ENCODE results near the gene MARS1. TPM values are rescaled to one million over a fixed set of nuclear protein-coding genes. Genes with fewer than 3 reads are reported as not detected.
"Not testable (repeated sequence)": the region's sequence is repeated elsewhere in the genome, so short reads cannot be mapped to it uniquely, and the experiment has no call there.

Gene MARS1
- total and polyA plus RNA-seq, 2 donors (not counting 1 experiment from before 2014, with no cell fraction given), result 89.9 to 352 TPM

DNA sequence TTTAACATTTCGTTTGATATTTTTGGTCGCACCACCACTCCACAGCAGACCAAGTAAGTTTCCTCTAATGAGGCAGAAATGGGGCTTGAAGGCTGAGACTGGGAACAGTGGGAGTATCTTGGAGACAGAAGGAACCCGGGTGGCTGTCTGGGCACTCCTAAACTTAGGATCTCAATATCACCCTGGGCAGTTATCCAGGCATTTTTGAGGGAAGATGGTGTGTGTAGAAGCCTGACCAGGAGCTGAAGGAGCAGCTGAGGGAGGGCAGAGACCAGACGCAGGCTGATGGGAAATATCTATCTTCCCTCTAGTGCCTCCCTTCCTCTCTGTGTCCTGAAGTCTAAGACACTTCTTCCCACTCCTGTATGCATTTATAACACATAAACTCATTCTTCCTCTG lies 10.7 kb downstream of the MARS1 start:
- Histone ChIP-seq H2AFZ (ENCODE audit: low read length) (no peak overlapping the region), H3K4me3 (replicated peaks in 1 of 4; ENCODE audit: control extremely low read depth in 1 of 4, insufficient read depth in 1 of 4, low read depth in 3 of 4, low read length in 4 of 4) (no peak overlapping the region), H3K4me2 (ENCODE audit: extremely low read depth, insufficient read depth, low read length) (no peak overlapping the region), H3K4me1 (ENCODE audit: control insufficient read depth, extremely low read depth, insufficient read depth, low read length) (no peaks in the 10 kb centered on the region), H3K27me3 (ENCODE audit: control insufficient read depth, insufficient read depth, low read length) (no peaks in the 10 kb centered on the region), H3K36me3 (ENCODE audit: control insufficient read depth, insufficient read depth, low read length) (peaks cover 23% of the 10 kb centered on the region), H4K20me1 (ENCODE audit: control insufficient read depth, extremely low read depth, insufficient read depth, low read length) (no peaks in the 10 kb centered on the region), H3K79me2 (ENCODE audit: control insufficient read depth, insufficient read depth, low read length) (no peaks in the 10 kb centered on the region), H3K9ac (ENCODE audit: insufficient read depth, low read length) (no peak overlapping the region), H3K9me3 (ENCODE audit: control insufficient read depth, insufficient read depth, low read depth, low read length) (no peaks in the 10 kb centered on the region), H3K27ac (ENCODE audit: insufficient read depth, low read length) (no peak overlapping the region)
- TF ChIP-seq EZH2 (IDR thresholded peaks at IDR 0.05; ENCODE audit: low read length, missing control alignments), result no peak
- TF ChIP-seq, protein P1, sequence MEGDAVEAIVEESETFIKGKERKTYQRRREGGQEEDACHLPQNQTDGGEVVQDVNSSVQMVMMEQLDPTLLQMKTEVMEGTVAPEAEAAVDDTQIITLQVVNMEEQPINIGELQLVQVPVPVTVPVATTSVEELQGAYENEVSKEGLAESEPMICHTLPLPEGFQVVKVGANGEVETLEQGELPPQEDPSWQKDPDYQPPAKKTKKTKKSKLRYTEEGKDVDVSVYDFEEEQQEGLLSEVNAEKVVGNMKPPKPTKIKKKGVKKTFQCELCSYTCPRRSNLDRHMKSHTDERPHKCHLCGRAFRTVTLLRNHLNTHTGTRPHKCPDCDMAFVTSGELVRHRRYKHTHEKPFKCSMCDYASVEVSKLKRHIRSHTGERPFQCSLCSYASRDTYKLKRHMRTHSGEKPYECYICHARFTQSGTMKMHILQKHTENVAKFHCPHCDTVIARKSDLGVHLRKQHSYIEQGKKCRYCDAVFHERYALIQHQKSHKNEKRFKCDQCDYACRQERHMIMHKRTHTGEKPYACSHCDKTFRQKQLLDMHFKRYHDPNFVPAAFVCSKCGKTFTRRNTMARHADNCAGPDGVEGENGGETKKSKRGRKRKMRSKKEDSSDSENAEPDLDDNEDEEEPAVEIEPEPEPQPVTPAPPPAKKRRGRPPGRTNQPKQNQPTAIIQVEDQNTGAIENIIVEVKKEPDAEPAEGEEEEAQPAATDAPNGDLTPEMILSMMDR (conservative IDR thresholded peaks at IDR 0.05 in 1 of 2, IDR thresholded peaks at IDR 0.05 in 1 of 2; ENCODE audit: low read depth in 1 of 2, low read length in 2 of 2), result no peak
- no peak for DNase-seq (ENCODE audit: low read depth in 2 of 2)

DNA sequence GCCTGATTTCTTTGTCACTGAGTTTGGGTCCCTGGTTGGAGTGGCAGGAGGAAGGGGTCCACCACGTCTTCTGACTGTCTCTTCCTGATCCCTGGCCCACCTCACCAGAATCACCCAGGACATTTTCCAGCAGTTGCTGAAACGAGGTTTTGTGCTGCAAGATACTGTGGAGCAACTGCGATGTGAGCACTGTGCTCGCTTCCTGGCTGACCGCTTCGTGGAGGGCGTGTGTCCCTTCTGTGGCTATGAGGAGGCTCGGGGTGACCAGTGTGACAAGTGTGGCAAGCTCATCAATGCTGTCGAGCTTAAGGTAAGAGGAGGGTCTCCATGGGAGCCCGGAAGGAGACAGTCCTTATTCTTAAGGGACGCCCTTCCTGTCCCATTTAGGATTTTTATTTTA lies 12.3 kb downstream of the MARS1 start:
- H3K27me3 ChIP-seq (ENCODE audit: control insufficient read depth, insufficient read depth, low read length), result no peaks in the 10 kb centered on the region
- TF ChIP-seq EZH2 (IDR thresholded peaks at IDR 0.05; ENCODE audit: low read length, missing control alignments), result no peak
- TF ChIP-seq, protein P1 (conservative IDR thresholded peaks at IDR 0.05 in 1 of 2, IDR thresholded peaks at IDR 0.05 in 1 of 2; ENCODE audit: low read depth in 1 of 2, low read length in 2 of 2), result no peak
- H3K36me3 ChIP-seq (ENCODE audit: control insufficient read depth, insufficient read depth, low read length), result peaks cover 26% of the 10 kb centered on the region
- H4K20me1 ChIP-seq (ENCODE audit: control insufficient read depth, extremely low read depth, insufficient read depth, low read length), result no peaks in the 10 kb centered on the region
- H3K9ac ChIP-seq (ENCODE audit: insufficient read depth, low read length), result no peak overlapping the region
- H3K4me2 ChIP-seq (ENCODE audit: extremely low read depth, insufficient read depth, low read length), result no peak overlapping the region
- H3K4me3 ChIP-seq (replicated peaks in 1 of 4; ENCODE audit: control extremely low read depth in 1 of 4, insufficient read depth in 1 of 4, low read depth in 3 of 4, low read length in 4 of 4), result no peak overlapping the region
- H3K9me3 ChIP-seq (ENCODE audit: control insufficient read depth, insufficient read depth, low read depth, low read length), result no peaks in the 10 kb centered on the region
- no peaks in the 10 kb centered on the region for H3K79me2 ChIP-seq (ENCODE audit: control insufficient read depth, insufficient read depth, low read length)
- no peak for DNase-seq (ENCODE audit: low read depth in 2 of 2)
- H2AFZ ChIP-seq (ENCODE audit: low read length), result no peak overlapping the region
- H3K4me1 ChIP-seq (ENCODE audit: control insufficient read depth, extremely low read depth, insufficient read depth, low read length), result no peaks in the 10 kb centered on the region
- no peak overlapping the region for H3K27ac ChIP-seq (ENCODE audit: insufficient read depth, low read length)

DNA sequence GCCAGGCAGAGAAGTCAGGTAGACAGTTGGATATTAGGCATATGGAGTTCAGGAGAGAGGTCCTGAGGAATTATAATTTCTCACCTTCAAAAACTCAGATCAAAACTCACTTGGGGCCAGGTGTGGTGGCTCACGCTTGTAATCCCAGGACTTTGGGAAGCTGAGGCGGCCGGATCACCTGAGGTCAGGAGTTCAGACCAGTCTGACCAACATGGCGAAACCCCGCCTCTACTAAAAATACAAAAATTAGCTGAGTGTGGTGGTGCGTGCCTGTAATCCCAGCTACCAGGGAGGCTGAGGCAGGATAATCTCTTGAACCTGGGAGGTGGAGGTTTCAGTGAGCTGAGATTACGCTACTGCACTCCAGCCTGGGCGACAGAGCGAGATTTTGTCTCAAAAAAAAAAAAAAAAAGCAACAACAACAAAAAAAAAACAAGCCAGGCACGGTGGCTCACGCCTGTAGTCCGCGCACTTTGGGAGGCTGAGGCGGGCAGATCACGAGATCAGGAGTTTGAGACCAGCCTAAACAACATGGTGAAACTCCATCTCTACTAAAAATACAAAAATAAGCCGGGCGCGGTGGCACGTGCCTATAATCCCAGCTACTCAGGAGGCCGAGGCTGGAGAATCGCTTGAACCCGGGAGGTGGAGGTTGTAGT lies 14.6 kb downstream of the MARS1 start:
- H3K79me2 ChIP-seq (ENCODE audit: control insufficient read depth, insufficient read depth, low read length), result not testable (repeated sequence)

DNA sequence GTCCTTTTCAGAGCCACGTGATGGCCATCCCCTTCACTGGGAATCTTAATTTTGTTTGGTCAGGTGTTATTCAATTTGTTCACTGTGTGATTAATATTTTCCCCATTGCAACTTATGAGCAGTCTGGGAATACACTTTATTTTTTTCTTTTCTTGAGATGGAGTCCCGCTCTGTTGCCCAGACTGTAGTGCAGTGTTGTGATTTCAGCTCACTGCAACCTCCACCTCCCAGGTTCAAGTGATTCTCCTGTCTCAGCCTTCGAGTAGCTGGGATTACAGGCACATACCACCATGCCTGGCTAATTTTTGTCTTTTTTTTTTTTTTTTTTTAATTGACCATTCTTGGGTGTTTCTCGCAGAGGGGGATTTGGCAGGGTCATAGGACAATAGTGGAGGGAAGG lies 18.7 kb downstream of the MARS1 start:
- H3K79me2 ChIP-seq (ENCODE audit: control insufficient read depth, insufficient read depth, low read length); H3K36me3 ChIP-seq (ENCODE audit: control insufficient read depth, insufficient read depth, low read length); H2AFZ ChIP-seq (ENCODE audit: low read length); H3K4me1 ChIP-seq (ENCODE audit: control insufficient read depth, extremely low read depth, insufficient read depth, low read length); H4K20me1 ChIP-seq (ENCODE audit: control insufficient read depth, extremely low read depth, insufficient read depth, low read length); DNase-seq (ENCODE audit: low read depth in 2 of 2); H3K9ac ChIP-seq (ENCODE audit: insufficient read depth, low read length); H3K27ac ChIP-seq (ENCODE audit: insufficient read depth, low read length); H3K4me2 ChIP-seq (ENCODE audit: extremely low read depth, insufficient read depth, low read length); H3K4me3 ChIP-seq (replicated peaks in 1 of 4; ENCODE audit: control extremely low read depth in 1 of 4, insufficient read depth in 1 of 4, low read depth in 3 of 4, low read length in 4 of 4); H3K9me3 ChIP-seq (ENCODE audit: control insufficient read depth, insufficient read depth, low read depth, low read length); H3K27me3 ChIP-seq (ENCODE audit: control insufficient read depth, insufficient read depth, low read length): not testable (repeated sequence)

More for the DNA sequence above, 14.6 kb downstream of the MARS1 start:
- DNase-seq (ENCODE audit: low read depth in 2 of 2); H2AFZ ChIP-seq (ENCODE audit: low read length); H4K20me1 ChIP-seq (ENCODE audit: control insufficient read depth, extremely low read depth, insufficient read depth, low read length); H3K27ac ChIP-seq (ENCODE audit: insufficient read depth, low read length); H3K9ac ChIP-seq (ENCODE audit: insufficient read depth, low read length); H3K9me3 ChIP-seq (ENCODE audit: control insufficient read depth, insufficient read depth, low read depth, low read length); H3K4me2 ChIP-seq (ENCODE audit: extremely low read depth, insufficient read depth, low read length); H3K4me3 ChIP-seq (replicated peaks in 1 of 4; ENCODE audit: control extremely low read depth in 1 of 4, insufficient read depth in 1 of 4, low read depth in 3 of 4, low read length in 4 of 4); H3K4me1 ChIP-seq (ENCODE audit: control insufficient read depth, extremely low read depth, insufficient read depth, low read length); H3K27me3 ChIP-seq (ENCODE audit: control insufficient read depth, insufficient read depth, low read length): not testable (repeated sequence)
- H3K36me3 ChIP-seq (ENCODE audit: control insufficient read depth, insufficient read depth, low read length), result peaks cover 26% of the 10 kb centered on the region

DNA sequence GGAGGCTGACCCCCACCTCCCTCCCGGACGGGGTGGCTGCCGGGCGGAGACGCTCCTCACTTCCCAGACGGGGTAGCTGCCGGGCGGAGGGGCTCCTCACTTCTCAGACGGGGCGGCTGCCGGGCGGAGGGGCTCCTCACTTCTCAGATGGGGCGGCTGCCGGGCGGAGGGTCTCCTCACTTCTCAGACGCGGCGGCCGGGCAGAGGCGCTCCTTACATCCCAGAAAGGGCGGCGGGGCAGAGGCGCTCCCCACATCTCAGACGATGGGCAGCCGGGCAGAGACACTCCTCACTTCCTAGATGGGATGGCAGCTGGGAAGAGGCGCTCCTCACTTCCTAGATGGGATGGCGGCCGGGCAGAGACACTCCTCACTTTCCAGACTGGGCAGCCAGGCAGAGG lies 19.9 kb downstream of the MARS1 start:
- H3K27ac ChIP-seq (ENCODE audit: insufficient read depth, low read length); H3K4me2 ChIP-seq (ENCODE audit: extremely low read depth, insufficient read depth, low read length); H3K27me3 ChIP-seq (ENCODE audit: control insufficient read depth, insufficient read depth, low read length); H3K4me3 ChIP-seq (replicated peaks in 1 of 4; ENCODE audit: control extremely low read depth in 1 of 4, insufficient read depth in 1 of 4, low read depth in 3 of 4, low read length in 4 of 4); H3K4me1 ChIP-seq (ENCODE audit: control insufficient read depth, extremely low read depth, insufficient read depth, low read length); H3K9me3 ChIP-seq (ENCODE audit: control insufficient read depth, insufficient read depth, low read depth, low read length); H2AFZ ChIP-seq (ENCODE audit: low read length); H3K9ac ChIP-seq (ENCODE audit: insufficient read depth, low read length); H4K20me1 ChIP-seq (ENCODE audit: control insufficient read depth, extremely low read depth, insufficient read depth, low read length); DNase-seq (ENCODE audit: low read depth in 2 of 2); H3K79me2 ChIP-seq (ENCODE audit: control insufficient read depth, insufficient read depth, low read length); H3K36me3 ChIP-seq (ENCODE audit: control insufficient read depth, insufficient read depth, low read length): not testable (repeated sequence)
